H1 (cell line): Measurements from ENCODE around the gene ZNRF3. TPM values are rescaled to one million over a fixed set of nuclear protein-coding genes. Genes with fewer than 3 reads are reported as not detected.

ENCODE experiments used
- GTF2F1 ChIP-seq: IDR thresholded peaks from 2 replicates; pipeline ENCODE4 v1.6.1; 2012; ENCODE audit warnings: low read depth, low read length, improper control_type of control experiment, borderline replicate concordance
- POLR2AphosphoS5 ChIP-seq: IDR thresholded peaks from 2 replicates; pipeline ENCODE4 v1.6.1; 2011; ENCODE audit warnings: low read depth, low read length
- RAD21 ChIP-seq, 2 experiments: IDR thresholded peaks in 1 of 2; conservative IDR thresholded peaks in 1 of 2; 2 replicates each; pipeline ENCODE4 v1.6.1; 2011; ENCODE audit warnings: low read depth in 2 of 2, low read length in 2 of 2, improper control_type of control experiment in 1 of 2, inconsistent platforms in 1 of 2, mild to moderate bottlenecking in 1 of 2, moderate library complexity in 1 of 2
- TAF7 ChIP-seq: optimal IDR thresholded peaks from 2 replicates; pipeline ENCODE3; 2011; ENCODE audit warnings: low read depth, mild to moderate bottlenecking, inconsistent platforms, low read length, moderate library complexity, borderline replicate concordance
- YY1 ChIP-seq: IDR thresholded peaks from 2 replicates; pipeline ENCODE4 v1.6.1; 2011; ENCODE audit warnings: low read depth, mild to moderate bottlenecking, low read length
- polyA plus RNA-seq, 7 experiments: library from polyadenylated mRNA; depleted of rRNA in 3 of 7; stranded (reverse) in 5 of 7; unstranded in 2 of 7; fragments of >200 nt in 5 of 7; fragments of 200-250 nt in 2 of 7; gene quantifications; 1 replicate in 5 of 7; 2 replicates in 1 of 7; 4 replicates in 1 of 7; pipeline versions ENCODE4 v1.2.1 to v1.2.3, GENCODE V29; 2011 to 2013; ENCODE audit warnings: missing spikeins in 2 of 7, mixed read lengths in 2 of 7
- total RNA-seq: library from RNA; stranded (reverse); fragmentation: NEBNext Ultra II Directional; extraction: Animal tissue kit (Norgen Biotek cat#: 25700); gene quantifications from 2 replicates; pipeline ENCODE4 v1.2.1, GENCODE V29; 2021
- TF ChIP-seq, protein P1 (sequence below), 3 experiments: IDR thresholded peaks; 1 replicate in 2 of 3; 2 replicates in 1 of 3; pipeline versions ENCODE4 v1.5.1 to v1.6.1; 2011; ENCODE audit warnings: low read length in 3 of 3, mild to moderate bottlenecking in 3 of 3, inconsistent platforms in 2 of 3, low read depth in 1 of 3, moderate library complexity in 1 of 3; ENCODE audit not compliant: insufficient read depth in 1 of 3; ENCODE audit errors: control extremely low read depth in 1 of 3
- TF ChIP-seq, protein P2 (sequence below): fragments of 300-600 bp; sonication (generic); IDR thresholded peaks from 2 replicates; pipeline ENCODE4 v1.7.1; 2012; ENCODE audit warnings: low read length, moderate library complexity, mild to moderate bottlenecking, inconsistent platforms; ENCODE audit not compliant: insufficient replicate concordance

ZNRF3 gene
- total and polyA plus RNA-seq, 2 of the 8 experiments (the other 6 are each of a cell fraction or from before 2014, with no cell fraction given): 14.1 to 21.7 TPM

DNA sequence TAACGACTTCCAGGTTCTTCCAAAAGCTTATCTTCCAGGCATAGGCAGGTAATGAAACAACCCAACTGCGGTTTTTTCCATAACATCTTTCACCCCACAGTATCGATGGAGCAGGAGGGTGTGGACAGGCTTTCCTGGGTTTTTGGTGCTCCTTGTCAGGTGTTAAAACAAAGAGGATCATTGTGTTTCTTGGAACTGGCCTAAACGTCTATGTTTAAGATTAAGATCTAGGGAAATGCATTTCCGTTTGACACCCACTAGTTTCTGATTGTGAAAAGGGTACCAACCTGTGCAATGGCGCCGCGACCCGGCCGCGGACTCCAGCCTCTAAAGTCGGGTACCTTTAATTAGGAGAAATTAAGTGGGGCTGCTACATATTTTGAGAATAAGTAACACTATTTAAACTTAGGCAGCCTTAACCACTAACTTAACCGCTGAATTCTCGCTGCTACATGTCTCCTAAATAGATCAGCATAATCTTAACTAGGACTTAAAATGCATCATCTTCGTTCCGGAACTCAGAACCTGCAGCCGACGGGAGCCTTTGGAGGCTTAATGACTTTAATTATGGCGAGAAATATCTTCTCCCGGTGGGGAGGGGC lies 146.7 kb downstream of the ZNRF3 start (continued):
- TF ChIP-seq RAD21 (IDR thresholded peaks at IDR 0.05 in 1 of 2, conservative IDR thresholded peaks at IDR 0.05 in 1 of 2; ENCODE audit: low read depth in 2 of 2, low read length in 2 of 2) (peak in 1 of 2 experiments; percentile 15; a peak in 2 of 4 replicates), POLR2AphosphoS5 (no peak), GTF2F1 (no peak), TAF7 (no peak), YY1 (peak; percentile 62; the same call in 1 of the 2 replicates)
- TF ChIP-seq, protein P1, sequence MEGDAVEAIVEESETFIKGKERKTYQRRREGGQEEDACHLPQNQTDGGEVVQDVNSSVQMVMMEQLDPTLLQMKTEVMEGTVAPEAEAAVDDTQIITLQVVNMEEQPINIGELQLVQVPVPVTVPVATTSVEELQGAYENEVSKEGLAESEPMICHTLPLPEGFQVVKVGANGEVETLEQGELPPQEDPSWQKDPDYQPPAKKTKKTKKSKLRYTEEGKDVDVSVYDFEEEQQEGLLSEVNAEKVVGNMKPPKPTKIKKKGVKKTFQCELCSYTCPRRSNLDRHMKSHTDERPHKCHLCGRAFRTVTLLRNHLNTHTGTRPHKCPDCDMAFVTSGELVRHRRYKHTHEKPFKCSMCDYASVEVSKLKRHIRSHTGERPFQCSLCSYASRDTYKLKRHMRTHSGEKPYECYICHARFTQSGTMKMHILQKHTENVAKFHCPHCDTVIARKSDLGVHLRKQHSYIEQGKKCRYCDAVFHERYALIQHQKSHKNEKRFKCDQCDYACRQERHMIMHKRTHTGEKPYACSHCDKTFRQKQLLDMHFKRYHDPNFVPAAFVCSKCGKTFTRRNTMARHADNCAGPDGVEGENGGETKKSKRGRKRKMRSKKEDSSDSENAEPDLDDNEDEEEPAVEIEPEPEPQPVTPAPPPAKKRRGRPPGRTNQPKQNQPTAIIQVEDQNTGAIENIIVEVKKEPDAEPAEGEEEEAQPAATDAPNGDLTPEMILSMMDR (IDR thresholded peaks at IDR 0.05; ENCODE audit: control extremely low read depth in 1 of 3, insufficient read depth in 1 of 3, low read depth in 1 of 3, low read length in 3 of 3): peak in 1 of 3 experiments; percentile 9; a peak in 2 of 4 replicates
- TF ChIP-seq, protein P2, sequence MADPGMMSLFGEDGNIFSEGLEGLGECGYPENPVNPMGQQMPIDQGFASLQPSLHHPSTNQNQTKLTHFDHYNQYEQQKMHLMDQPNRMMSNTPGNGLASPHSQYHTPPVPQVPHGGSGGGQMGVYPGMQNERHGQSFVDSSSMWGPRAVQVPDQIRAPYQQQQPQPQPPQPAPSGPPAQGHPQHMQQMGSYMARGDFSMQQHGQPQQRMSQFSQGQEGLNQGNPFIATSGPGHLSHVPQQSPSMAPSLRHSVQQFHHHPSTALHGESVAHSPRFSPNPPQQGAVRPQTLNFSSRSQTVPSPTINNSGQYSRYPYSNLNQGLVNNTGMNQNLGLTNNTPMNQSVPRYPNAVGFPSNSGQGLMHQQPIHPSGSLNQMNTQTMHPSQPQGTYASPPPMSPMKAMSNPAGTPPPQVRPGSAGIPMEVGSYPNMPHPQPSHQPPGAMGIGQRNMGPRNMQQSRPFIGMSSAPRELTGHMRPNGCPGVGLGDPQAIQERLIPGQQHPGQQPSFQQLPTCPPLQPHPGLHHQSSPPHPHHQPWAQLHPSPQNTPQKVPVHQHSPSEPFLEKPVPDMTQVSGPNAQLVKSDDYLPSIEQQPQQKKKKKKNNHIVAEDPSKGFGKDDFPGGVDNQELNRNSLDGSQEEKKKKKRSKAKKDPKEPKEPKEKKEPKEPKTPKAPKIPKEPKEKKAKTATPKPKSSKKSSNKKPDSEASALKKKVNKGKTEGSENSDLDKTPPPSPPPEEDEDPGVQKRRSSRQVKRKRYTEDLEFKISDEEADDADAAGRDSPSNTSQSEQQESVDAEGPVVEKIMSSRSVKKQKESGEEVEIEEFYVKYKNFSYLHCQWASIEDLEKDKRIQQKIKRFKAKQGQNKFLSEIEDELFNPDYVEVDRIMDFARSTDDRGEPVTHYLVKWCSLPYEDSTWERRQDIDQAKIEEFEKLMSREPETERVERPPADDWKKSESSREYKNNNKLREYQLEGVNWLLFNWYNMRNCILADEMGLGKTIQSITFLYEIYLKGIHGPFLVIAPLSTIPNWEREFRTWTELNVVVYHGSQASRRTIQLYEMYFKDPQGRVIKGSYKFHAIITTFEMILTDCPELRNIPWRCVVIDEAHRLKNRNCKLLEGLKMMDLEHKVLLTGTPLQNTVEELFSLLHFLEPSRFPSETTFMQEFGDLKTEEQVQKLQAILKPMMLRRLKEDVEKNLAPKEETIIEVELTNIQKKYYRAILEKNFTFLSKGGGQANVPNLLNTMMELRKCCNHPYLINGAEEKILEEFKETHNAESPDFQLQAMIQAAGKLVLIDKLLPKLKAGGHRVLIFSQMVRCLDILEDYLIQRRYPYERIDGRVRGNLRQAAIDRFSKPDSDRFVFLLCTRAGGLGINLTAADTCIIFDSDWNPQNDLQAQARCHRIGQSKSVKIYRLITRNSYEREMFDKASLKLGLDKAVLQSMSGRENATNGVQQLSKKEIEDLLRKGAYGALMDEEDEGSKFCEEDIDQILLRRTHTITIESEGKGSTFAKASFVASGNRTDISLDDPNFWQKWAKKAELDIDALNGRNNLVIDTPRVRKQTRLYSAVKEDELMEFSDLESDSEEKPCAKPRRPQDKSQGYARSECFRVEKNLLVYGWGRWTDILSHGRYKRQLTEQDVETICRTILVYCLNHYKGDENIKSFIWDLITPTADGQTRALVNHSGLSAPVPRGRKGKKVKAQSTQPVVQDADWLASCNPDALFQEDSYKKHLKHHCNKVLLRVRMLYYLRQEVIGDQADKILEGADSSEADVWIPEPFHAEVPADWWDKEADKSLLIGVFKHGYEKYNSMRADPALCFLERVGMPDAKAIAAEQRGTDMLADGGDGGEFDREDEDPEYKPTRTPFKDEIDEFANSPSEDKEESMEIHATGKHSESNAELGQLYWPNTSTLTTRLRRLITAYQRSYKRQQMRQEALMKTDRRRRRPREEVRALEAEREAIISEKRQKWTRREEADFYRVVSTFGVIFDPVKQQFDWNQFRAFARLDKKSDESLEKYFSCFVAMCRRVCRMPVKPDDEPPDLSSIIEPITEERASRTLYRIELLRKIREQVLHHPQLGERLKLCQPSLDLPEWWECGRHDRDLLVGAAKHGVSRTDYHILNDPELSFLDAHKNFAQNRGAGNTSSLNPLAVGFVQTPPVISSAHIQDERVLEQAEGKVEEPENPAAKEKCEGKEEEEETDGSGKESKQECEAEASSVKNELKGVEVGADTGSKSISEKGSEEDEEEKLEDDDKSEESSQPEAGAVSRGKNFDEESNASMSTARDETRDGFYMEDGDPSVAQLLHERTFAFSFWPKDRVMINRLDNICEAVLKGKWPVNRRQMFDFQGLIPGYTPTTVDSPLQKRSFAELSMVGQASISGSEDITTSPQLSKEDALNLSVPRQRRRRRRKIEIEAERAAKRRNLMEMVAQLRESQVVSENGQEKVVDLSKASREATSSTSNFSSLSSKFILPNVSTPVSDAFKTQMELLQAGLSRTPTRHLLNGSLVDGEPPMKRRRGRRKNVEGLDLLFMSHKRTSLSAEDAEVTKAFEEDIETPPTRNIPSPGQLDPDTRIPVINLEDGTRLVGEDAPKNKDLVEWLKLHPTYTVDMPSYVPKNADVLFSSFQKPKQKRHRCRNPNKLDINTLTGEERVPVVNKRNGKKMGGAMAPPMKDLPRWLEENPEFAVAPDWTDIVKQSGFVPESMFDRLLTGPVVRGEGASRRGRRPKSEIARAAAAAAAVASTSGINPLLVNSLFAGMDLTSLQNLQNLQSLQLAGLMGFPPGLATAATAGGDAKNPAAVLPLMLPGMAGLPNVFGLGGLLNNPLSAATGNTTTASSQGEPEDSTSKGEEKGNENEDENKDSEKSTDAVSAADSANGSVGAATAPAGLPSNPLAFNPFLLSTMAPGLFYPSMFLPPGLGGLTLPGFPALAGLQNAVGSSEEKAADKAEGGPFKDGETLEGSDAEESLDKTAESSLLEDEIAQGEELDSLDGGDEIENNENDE: no peak
